Glutamatergic neuron (in vitro differentiated cells): ENCODE results near the gene PCSK4. TPM values are rescaled to one million over a fixed set of nuclear protein-coding genes. Genes with fewer than 3 reads are reported as not detected.

Experiments used
- DNase-seq: peaks from one replicate; pipeline ENCODE4 v3.0.0; 2022
- H3K27ac Mint-ChIP-seq: one replicate; pipeline ENCODE4 v1.8.0; 2020; ENCODE audit warnings: mild to moderate bottlenecking, mixed read lengths, inconsistent platforms; ENCODE audit not compliant: unreplicated experiment
- H3K27me3 Mint-ChIP-seq: one replicate; pipeline ENCODE4 v1.8.0; 2020; ENCODE audit warnings: mild to moderate bottlenecking, moderate library complexity, mixed read lengths, inconsistent platforms; ENCODE audit not compliant: unreplicated experiment
- H3K36me3 Mint-ChIP-seq: one replicate; pipeline ENCODE4 v1.8.0; 2020; ENCODE audit warnings: mild to moderate bottlenecking, mixed read lengths, inconsistent platforms; ENCODE audit not compliant: unreplicated experiment
- H3K4me1 Mint-ChIP-seq: one replicate; pipeline ENCODE4 v1.8.0; 2020; ENCODE audit warnings: mild to moderate bottlenecking, low read depth, mixed read lengths, inconsistent platforms; ENCODE audit not compliant: unreplicated experiment
- H3K4me3 Mint-ChIP-seq: one replicate; pipeline ENCODE4 v1.8.0; 2020; ENCODE audit warnings: mild to moderate bottlenecking, mixed read lengths, inconsistent platforms; ENCODE audit not compliant: unreplicated experiment
- H3K9me3 Mint-ChIP-seq: one replicate; pipeline ENCODE4 v1.8.0; 2020; ENCODE audit warnings: mild to moderate bottlenecking, moderate library complexity, mixed read lengths, inconsistent platforms; ENCODE audit not compliant: unreplicated experiment
- CTCF ChIP-seq: fragments of 200-600 bp; sonication (generic); IDR thresholded peaks from one replicate; pipeline ENCODE4 v1.5.0; 2021; ENCODE audit not compliant: partially characterized antibody, unreplicated experiment
- total RNA-seq: library from RNA; stranded (reverse); fragmentation: NEBNext Ultra II Directional; extraction: Animal tissue kit (Norgen Biotek cat#: 25700); gene quantifications from one replicate; pipeline ENCODE4 v1.2.1, GENCODE V29; 2021; ENCODE audit not compliant: unreplicated experiment

The PCSK4 gene
- total RNA-seq, 1 donor from 2014 or later, result 21.2 TPM

GRCh38 chr19:1459479-1459878, 30.7 kb downstream of the PCSK4 start:
- Mint-ChIP-seq H3K4me1 (peaks cover 5% of the 10 kb centered on the region), H3K27ac (no peak overlapping the region), H3K4me3 (no peak overlapping the region), H3K27me3 (peaks cover 10% of the 10 kb centered on the region), H3K9me3 (peaks cover 11% of the 10 kb centered on the region), H3K36me3 (no peaks in the 10 kb centered on the region)
- DNase-seq, result no peak
- no peak for TF ChIP-seq CTCF

GRCh38 chr19:1457892-1458291, 32.3 kb downstream of the PCSK4 start:
- no peak overlapping the region for H3K27ac Mint-ChIP-seq

GRCh38 chr19:1457031-1457739, 33.0 kb downstream of the PCSK4 start:
- H3K4me1 Mint-ChIP-seq, result peaks cover 5% of the 10 kb centered on the region
- peaks cover 11% of the 10 kb centered on the region for H3K9me3 Mint-ChIP-seq
- TF ChIP-seq CTCF, result no peak
- no peaks in the 10 kb centered on the region for H3K36me3 Mint-ChIP-seq
- no peak overlapping the region for H3K4me3 Mint-ChIP-seq
- DNase-seq, result no peak
- H3K27ac Mint-ChIP-seq, result no peak overlapping the region
- H3K27me3 Mint-ChIP-seq, result peaks cover 8% of the 10 kb centered on the region

More at GRCh38 chr19:1457892-1458291, 32.3 kb downstream of the PCSK4 start:
- peaks cover 5% of the 10 kb centered on the region for H3K4me1 Mint-ChIP-seq
- H3K36me3 Mint-ChIP-seq, result no peaks in the 10 kb centered on the region
- no peak for DNase-seq
- no peak overlapping the region for H3K4me3 Mint-ChIP-seq
- TF ChIP-seq CTCF, result no peak
- H3K9me3 Mint-ChIP-seq, result peaks cover 10% of the 10 kb centered on the region
- H3K27me3 Mint-ChIP-seq, result peaks cover 8% of the 10 kb centered on the region

- Mint-ChIP-seq H3K9me3 (peaks cover 12% of the 10 kb centered on the region), H3K27me3 (peaks cover 14% of the 10 kb centered on the region), H3K4me1 (peaks cover 5% of the 10 kb centered on the region), H3K36me3 (no peaks in the 10 kb centered on the region), H3K27ac (no peak overlapping the region), H3K4me3 (no peak overlapping the region)
- no peak for TF ChIP-seq CTCF
- no peak for DNase-seq
Observed at GRCh38 chr19:1456121-1456900, 33.8 kb downstream of the PCSK4 start.
